Panc1 (cell line): ENCODE data around the gene KMT2D. TPM values are rescaled to one million over a fixed set of nuclear protein-coding genes. Genes with fewer than 3 reads are reported as not detected.

ENCODE experiments used
- ATAC-seq: fragments of 200-7000 bp; cut with Tn5 transposase; 2 replicates; pipeline ENCODE4 v1.9.1; 2020; ENCODE audit warnings: mild to moderate bottlenecking, moderate library complexity
- BruUV-seq: library from RNA; stranded (reverse); fragments of 400-500 nt; replicated peaks from 2 replicates; lab custom pipeline; 2021; lab: Mats Ljungman, UMichigan
- CTCF ChIA-PET: fragments of 300-600 bp; sonication (Branson Sonifier 250); formaldehyde crosslinking; loops from one replicate; lab custom pipeline; 2022; ENCODE audit warnings: antibody characterized with exemption; lab: Charles Lee
- POLR2A ChIA-PET: fragments of 300-600 bp; sonication (Branson Sonifier 250); formaldehyde crosslinking; loops from one replicate; lab custom pipeline; 2022; ENCODE audit warnings: antibody characterized with exemption; lab: Charles Lee
- DNase-seq: peaks from one replicate; pipeline ENCODE4 v3.0.0-alpha.2; 2010; ENCODE audit warnings: low read depth, low spot score
- H3K27ac ChIP-seq: 2 replicates; pipeline ENCODE4 v1.5.1; 2011; ENCODE audit warnings: mild to moderate bottlenecking, low read length, inconsistent platforms
- H3K27me3 ChIP-seq: fragments of 200-500 bp; sonication (Bioruptor generic); 2 replicates; pipeline ENCODE4 v1.6.0; 2014; ENCODE audit warnings: low read length, inconsistent platforms; ENCODE audit not compliant: control insufficient read depth, insufficient read depth
- H3K36me3 ChIP-seq: fragments of 200-500 bp; sonication (Bioruptor generic); 2 replicates; pipeline ENCODE4 v1.5.1; 2014; ENCODE audit warnings: inconsistent platforms, mild to moderate bottlenecking, low read length, moderate library complexity; ENCODE audit not compliant: control insufficient read depth, insufficient read depth
- H3K4me1 ChIP-seq: 2 replicates; pipeline ENCODE4 v1.5.1; 2011; ENCODE audit warnings: inconsistent platforms, mild to moderate bottlenecking, low read length, moderate library complexity; ENCODE audit not compliant: control insufficient read depth, insufficient read depth
- H3K4me3 ChIP-seq, 2 experiments: 2 replicates each; pipeline ENCODE4 v1.5.1; 2011 to 2012; ENCODE audit warnings: low read depth in 2 of 2, low read length in 2 of 2, mild to moderate bottlenecking in 2 of 2, inconsistent platforms in 1 of 2, moderate library complexity in 1 of 2
- H3K9me3 ChIP-seq: fragments of 200-500 bp; sonication (Bioruptor generic); 2 replicates; pipeline ENCODE4 v1.5.1; 2014; ENCODE audit warnings: low read depth, mild to moderate bottlenecking, inconsistent platforms, low read length, moderate library complexity; ENCODE audit not compliant: control insufficient read depth, insufficient read depth
- CTCF ChIP-seq: fragments of 450-650 bp; IDR thresholded peaks from 2 replicates; pipeline ENCODE4 v1.5.1; 2017; ENCODE audit warnings: mild to moderate bottlenecking
- POLR2AphosphoS5 ChIP-seq: IDR thresholded peaks from 2 replicates; pipeline ENCODE4 v1.6.1; 2012; ENCODE audit warnings: mild to moderate bottlenecking, low read depth, low read length, moderate library complexity
- SIN3A ChIP-seq: IDR thresholded peaks from 2 replicates; pipeline ENCODE4 v1.6.1; 2012; ENCODE audit warnings: low read depth, mild to moderate bottlenecking, low read length, moderate library complexity, borderline replicate concordance; ENCODE audit not compliant: insufficient read depth
- TCF7L2 ChIP-seq: IDR thresholded peaks from 2 replicates; pipeline ENCODE4 v1.6.1; 2011; ENCODE audit warnings: mild to moderate bottlenecking, low read depth, low read length, inconsistent platforms
- in situ Hi-C: cut with HindIII; loops from 2 replicates; pipeline ENCODE4 v1.10.0; 2016; ENCODE audit warnings: low sequenced_read_pairs, low pct_unique_long_range_greater_than_20kb
- intact Hi-C: fragments of 100-400 bp; cut with micrococcal nuclease; formaldehyde crosslinking; loops from one replicate; pipeline ENCODE4 v1.10.0; 2022; ENCODE audit not compliant: unreplicated experiment
- total RNA-seq: library from RNA; stranded (reverse); gene quantifications from one replicate; pipeline ENCODE4 v1.2.1, GENCODE V29; 2021; ENCODE audit not compliant: unreplicated experiment
- TF ChIP-seq, protein P1 (sequence below), 2 experiments: IDR thresholded peaks; 2 replicates each; pipeline ENCODE4 v1.6.1; 2011 to 2012; ENCODE audit warnings: low read depth in 2 of 2, control low read depth in 1 of 2, low read length in 1 of 2, mild to moderate bottlenecking in 1 of 2, moderate library complexity in 1 of 2; ENCODE audit not compliant: insufficient read depth in 1 of 2

The KMT2D gene
- total RNA-seq, 1 experiment from 2014 or later: 64.7 TPM

DNA sequence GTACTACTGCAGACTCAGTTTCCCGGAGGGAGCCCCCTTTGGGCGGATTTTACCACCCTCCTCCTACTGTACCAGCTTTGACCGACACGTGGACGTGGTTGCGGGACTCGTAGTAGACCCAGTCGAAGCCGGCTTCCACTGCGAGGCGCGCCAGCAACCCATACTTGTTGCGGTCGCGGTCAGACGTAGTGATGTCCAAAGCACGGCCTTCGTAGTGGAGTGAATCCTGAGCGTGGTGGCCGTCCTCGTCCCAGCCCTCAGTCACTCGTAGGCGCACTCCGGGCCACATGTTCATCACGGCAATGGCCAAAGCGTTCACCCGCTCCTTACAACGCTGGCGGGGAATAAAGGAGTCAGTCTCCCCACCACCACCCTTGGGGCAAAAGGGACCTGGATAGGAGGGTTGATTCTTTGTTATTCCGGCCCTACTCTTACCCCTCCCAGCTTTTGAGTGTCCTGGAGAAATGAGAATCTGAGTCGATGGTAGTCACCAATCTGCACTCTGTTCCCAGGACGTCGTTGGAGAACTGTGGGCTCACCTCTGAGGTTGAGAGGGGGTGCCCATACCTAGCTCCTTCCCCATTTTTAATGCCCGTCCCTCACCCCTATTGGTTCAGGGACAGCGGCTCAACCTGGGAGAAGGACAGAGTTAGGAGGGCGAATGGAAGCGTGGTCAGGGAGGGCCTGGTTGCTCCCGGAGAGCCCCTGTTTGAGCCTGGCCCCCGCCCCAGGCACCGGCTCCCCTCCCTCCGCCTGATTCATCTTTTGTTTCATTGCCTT lies 30.7 kb upstream of the KMT2D start:
- POLR2A ChIA-PET: interaction anchor here (1.2 kb wide), 1 partner anchor 41 kb away, joined by 3 read pairs; the partner anchor contains the start of gene TUBA1B
- intact Hi-C loops: no loop called here

More for the DNA sequence above, 30.7 kb upstream of the KMT2D start:
- Histone ChIP-seq H3K36me3 (no peaks in the 10 kb centered on the region), H3K4me1 (peaks cover 40% of the 10 kb centered on the region), H3K27ac (peak overlapping the region; percentile 61), H3K27me3 (no peaks in the 10 kb centered on the region), H3K9me3 (no peaks in the 10 kb centered on the region), H3K4me3 (peak overlapping the region; percentile 32 to 52)
- CTCF ChIA-PET: interaction anchor here (0.6 to 1.2 kb wide), 4 partner anchors 19 to 76 kb away, joined by 3 to 9 read pairs (median 4); partner anchors contain the start of gene TUBA1B
- TF ChIP-seq POLR2AphosphoS5 (no peak), TCF7L2 (no peak), SIN3A (no peak), CTCF (no peak)
- TF ChIP-seq, protein P1, sequence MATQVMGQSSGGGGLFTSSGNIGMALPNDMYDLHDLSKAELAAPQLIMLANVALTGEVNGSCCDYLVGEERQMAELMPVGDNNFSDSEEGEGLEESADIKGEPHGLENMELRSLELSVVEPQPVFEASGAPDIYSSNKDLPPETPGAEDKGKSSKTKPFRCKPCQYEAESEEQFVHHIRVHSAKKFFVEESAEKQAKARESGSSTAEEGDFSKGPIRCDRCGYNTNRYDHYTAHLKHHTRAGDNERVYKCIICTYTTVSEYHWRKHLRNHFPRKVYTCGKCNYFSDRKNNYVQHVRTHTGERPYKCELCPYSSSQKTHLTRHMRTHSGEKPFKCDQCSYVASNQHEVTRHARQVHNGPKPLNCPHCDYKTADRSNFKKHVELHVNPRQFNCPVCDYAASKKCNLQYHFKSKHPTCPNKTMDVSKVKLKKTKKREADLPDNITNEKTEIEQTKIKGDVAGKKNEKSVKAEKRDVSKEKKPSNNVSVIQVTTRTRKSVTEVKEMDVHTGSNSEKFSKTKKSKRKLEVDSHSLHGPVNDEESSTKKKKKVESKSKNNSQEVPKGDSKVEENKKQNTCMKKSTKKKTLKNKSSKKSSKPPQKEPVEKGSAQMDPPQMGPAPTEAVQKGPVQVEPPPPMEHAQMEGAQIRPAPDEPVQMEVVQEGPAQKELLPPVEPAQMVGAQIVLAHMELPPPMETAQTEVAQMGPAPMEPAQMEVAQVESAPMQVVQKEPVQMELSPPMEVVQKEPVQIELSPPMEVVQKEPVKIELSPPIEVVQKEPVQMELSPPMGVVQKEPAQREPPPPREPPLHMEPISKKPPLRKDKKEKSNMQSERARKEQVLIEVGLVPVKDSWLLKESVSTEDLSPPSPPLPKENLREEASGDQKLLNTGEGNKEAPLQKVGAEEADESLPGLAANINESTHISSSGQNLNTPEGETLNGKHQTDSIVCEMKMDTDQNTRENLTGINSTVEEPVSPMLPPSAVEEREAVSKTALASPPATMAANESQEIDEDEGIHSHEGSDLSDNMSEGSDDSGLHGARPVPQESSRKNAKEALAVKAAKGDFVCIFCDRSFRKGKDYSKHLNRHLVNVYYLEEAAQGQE (IDR thresholded peaks at IDR 0.05; ENCODE audit: insufficient read depth in 1 of 2, low read depth in 2 of 2, low read length in 1 of 2): no peak
- BruUV-seq: no TSS peak
- DNase-seq (no peak), ATAC-seq (no peak)
- in situ Hi-C loops: no loop called here
